Ascending aorta (tissue), 2 donors: Measurements from ENCODE around the gene TPP1. TPM values are rescaled to one million over a fixed set of nuclear protein-coding genes. Genes with fewer than 3 reads are reported as not detected.

Experiments
- DNase-seq, 2 donors: peaks; one replicate each; pipeline ENCODE4 v3.0.0-alpha.2; 2019; ENCODE audit warnings: low spot score in 2 of 2
- H3K27ac ChIP-seq, 2 donors: fragments of 200-600 bp; sonication (generic); one replicate each; pipeline ENCODE4 v1.5.1; 2016 to 2017; ENCODE audit warnings: mild to moderate bottlenecking in 1 of 2
- H3K27me3 ChIP-seq: fragments of 200-600 bp; sonication (generic); one replicate; pipeline ENCODE4 v1.5.1; 2017
- H3K36me3 ChIP-seq, 2 donors: fragments of 200-600 bp; sonication (generic); one replicate each; pipeline ENCODE4 v1.5.1; 2016
- H3K4me1 ChIP-seq, 2 donors: fragments of 200-600 bp; sonication (generic); one replicate each; pipeline ENCODE4 v1.5.1; 2016 to 2017; ENCODE audit warnings: mild to moderate bottlenecking in 1 of 2
- H3K4me3 ChIP-seq, 2 donors: fragments of 200-600 bp; sonication (generic); one replicate each; pipeline ENCODE4 v1.5.1; 2016 to 2017; ENCODE audit warnings: mild to moderate bottlenecking in 1 of 2
- H3K9me3 ChIP-seq, 2 donors: fragments of 200-600 bp; sonication (generic); one replicate each; pipeline ENCODE4 v1.5.1; 2016
- intact Hi-C: fragments of 100-400 bp; cut with DNase I; formaldehyde crosslinking; loops from one replicate; pipeline ENCODE4 v1.15.1; 2023
- total RNA-seq: library from RNA; depleted of rRNA; stranded (reverse); fragments of >200 nt; gene quantifications from one replicate; pipeline ENCODE4 v1.1.0, GENCODE V29; 2016
- TF ChIP-seq, protein P1 (sequence below), 3 experiments: fragments of 200-600 bp in 2 of 3; fragments of 450-650 bp in 1 of 3; sonication (generic) in 2 of 3; IDR thresholded peaks; one replicate each; pipeline ENCODE4 v1.5.1; 2016 to 2019; ENCODE audit warnings: antibody characterized with exemption in 3 of 3, mild to moderate bottlenecking in 1 of 3, moderate library complexity in 1 of 3

Gene TPP1
- total RNA-seq, 1 donor from 2014 or later: 96.7 TPM

DNA sequence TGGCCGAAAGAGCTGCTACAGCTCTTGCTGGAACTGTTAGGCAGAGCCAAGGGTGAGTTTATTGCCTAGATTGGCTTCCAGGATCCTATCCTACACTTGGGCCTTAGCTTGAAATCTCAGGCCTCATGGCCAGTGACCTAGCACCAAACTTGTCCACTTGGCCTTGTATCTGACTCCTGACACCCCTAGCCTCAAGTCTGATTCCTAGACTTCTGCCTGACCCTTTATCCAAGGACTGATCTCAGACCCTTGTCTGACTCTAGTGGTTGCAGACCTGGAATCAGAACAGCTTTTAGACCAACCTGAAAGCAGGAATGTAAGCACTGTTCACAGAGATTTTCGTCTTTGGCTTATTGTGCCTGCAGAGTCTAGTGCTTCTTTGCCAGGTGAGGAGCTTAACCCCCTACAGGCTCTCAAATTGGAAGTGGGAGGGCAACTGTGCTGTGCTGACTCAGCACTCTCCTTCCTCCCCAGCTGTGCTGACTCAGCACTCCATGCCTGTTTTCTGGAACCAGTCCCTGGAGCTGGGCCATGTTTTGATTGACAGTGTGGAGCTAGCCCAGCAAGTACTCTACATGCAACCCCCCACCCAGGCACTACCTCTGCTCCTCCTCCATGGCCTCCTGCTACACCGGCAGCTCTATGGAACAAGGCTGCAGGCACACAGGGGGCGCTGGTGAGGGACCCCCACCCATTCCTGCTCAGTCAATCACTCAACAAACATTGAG is 50.9 kb downstream of the TPP1 start:
- H3K9me3 ChIP-seq: no peaks in the 10 kb centered on the region
- TF ChIP-seq, protein P1, sequence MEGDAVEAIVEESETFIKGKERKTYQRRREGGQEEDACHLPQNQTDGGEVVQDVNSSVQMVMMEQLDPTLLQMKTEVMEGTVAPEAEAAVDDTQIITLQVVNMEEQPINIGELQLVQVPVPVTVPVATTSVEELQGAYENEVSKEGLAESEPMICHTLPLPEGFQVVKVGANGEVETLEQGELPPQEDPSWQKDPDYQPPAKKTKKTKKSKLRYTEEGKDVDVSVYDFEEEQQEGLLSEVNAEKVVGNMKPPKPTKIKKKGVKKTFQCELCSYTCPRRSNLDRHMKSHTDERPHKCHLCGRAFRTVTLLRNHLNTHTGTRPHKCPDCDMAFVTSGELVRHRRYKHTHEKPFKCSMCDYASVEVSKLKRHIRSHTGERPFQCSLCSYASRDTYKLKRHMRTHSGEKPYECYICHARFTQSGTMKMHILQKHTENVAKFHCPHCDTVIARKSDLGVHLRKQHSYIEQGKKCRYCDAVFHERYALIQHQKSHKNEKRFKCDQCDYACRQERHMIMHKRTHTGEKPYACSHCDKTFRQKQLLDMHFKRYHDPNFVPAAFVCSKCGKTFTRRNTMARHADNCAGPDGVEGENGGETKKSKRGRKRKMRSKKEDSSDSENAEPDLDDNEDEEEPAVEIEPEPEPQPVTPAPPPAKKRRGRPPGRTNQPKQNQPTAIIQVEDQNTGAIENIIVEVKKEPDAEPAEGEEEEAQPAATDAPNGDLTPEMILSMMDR (IDR thresholded peaks at IDR 0.05): no peak
- H3K27ac ChIP-seq: no peak overlapping the region
- H3K36me3 ChIP-seq: peaks cover 0 to 4% of the 10 kb centered on the region in 2 donors
- intact Hi-C loops: no loop called here
- no peak overlapping the region for H3K4me3 ChIP-seq
- H3K4me1 ChIP-seq: peaks cover 0 to 7% of the 10 kb centered on the region in 2 donors
- no peak for DNase-seq
- no peaks in the 10 kb centered on the region for H3K27me3 ChIP-seq

DNA sequence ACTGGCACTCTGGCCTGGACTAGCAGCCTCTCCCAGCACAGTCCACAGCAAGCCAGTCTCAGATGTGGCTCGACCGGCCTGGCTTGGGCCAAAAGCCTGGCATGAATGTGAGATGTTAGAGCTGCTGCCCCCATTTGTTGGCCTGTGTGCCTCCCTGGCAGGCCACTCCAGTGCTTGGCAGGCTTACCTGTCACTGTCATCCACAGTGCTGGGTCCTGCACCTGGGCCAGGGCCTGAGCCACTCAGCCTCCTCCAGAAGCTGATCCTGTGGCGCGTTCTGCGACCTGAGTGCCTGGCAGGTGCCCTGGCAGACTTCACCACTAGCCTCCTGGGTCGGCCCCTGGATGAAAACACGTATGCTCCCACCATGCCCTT is 51.9 kb downstream of the TPP1 start:
- no peaks in the 10 kb centered on the region for H3K27me3 ChIP-seq
- no peak overlapping the region for H3K27ac ChIP-seq
- peaks cover 0 to 6% of the 10 kb centered on the region in 2 donors for H3K36me3 ChIP-seq
- no peak for DNase-seq
- TF ChIP-seq, protein P1 (IDR thresholded peaks at IDR 0.05): no peak
- H3K9me3 ChIP-seq: no peaks in the 10 kb centered on the region
- intact Hi-C loops: no loop called here
- H3K4me1 ChIP-seq: peaks cover 0 to 7% of the 10 kb centered on the region in 2 donors
- no peak overlapping the region for H3K4me3 ChIP-seq

GRCh38 chr11:6566704-6567370 is 52.4 kb downstream of the TPP1 start:
- no peak overlapping the region for H3K27ac ChIP-seq
- TF ChIP-seq, protein P1 (IDR thresholded peaks at IDR 0.05): no peak
- no peak for DNase-seq
- intact Hi-C loops: no loop called here
- H3K27me3 ChIP-seq: no peaks in the 10 kb centered on the region
- peaks cover 0 to 4% of the 10 kb centered on the region in 2 donors for H3K4me1 ChIP-seq
- H3K36me3 ChIP-seq: peaks cover 0 to 6% of the 10 kb centered on the region in 2 donors
- H3K9me3 ChIP-seq: no peaks in the 10 kb centered on the region
- no peak overlapping the region for H3K4me3 ChIP-seq

- H3K9me3 ChIP-seq: no peaks in the 10 kb centered on the region
- H3K4me3 ChIP-seq: no peak overlapping the region
- H3K4me1 ChIP-seq: no peaks in the 10 kb centered on the region
- no peak overlapping the region for H3K27ac ChIP-seq
- intact Hi-C loops: no loop called here
- DNase-seq: no peak
- H3K36me3 ChIP-seq: peaks cover 0 to 6% of the 10 kb centered on the region in 2 donors
- H3K27me3 ChIP-seq: no peaks in the 10 kb centered on the region
- TF ChIP-seq, protein P1 (IDR thresholded peaks at IDR 0.05): no peak
These were observed 53.1 kb downstream of the TPP1 start for GRCh38 chr11:6565988-6566703.

GRCh38 chr11:6565325-6565724 is 53.9 kb downstream of the TPP1 start:
- no peak overlapping the region for H3K27ac ChIP-seq
- H3K4me1 ChIP-seq: no peaks in the 10 kb centered on the region
- no peaks in the 10 kb centered on the region for H3K9me3 ChIP-seq
- H3K4me3 ChIP-seq: no peak overlapping the region
- TF ChIP-seq, protein P1 (IDR thresholded peaks at IDR 0.05): no peak
- no peaks in the 10 kb centered on the region for H3K27me3 ChIP-seq
- no peak for DNase-seq
- intact Hi-C loops: no loop called here
- H3K36me3 ChIP-seq: peaks cover 0 to 6% of the 10 kb centered on the region in 2 donors
